Measurements from ENCODE around the gene OOSP4B. TPM values are rescaled to one million over a fixed set of nuclear protein-coding genes. Genes with fewer than 3 reads are reported as not detected.
"Not testable (repeated sequence)": the region's sequence is repeated elsewhere in the genome, so short reads cannot be mapped to it uniquely, and the experiment has no call there.

OOSP4B gene
- total RNA-seq, 4 donors from 2014 or later: not detected

DNA sequence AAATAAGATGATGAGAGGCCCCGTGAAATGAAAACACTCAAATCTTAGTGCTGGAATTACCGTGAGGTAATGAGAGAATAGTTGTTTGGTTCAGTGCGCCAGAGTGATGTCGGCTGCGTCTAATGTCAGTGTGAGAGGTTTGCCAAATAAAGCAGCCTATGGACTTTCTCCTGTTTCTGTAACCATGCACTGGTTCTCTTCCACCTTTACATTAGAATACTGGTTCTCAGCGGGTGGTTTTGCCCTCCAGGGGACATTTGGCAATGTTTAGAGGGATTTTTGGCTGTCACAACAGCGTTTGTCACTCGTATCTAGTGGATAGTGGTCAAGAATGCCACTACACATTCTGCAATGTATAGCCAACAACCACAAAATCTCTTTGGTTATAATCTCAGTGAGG lies 1.1 kb downstream of the OOSP4B start:
- DNase-seq (ENCODE audit: extremely low spot score): no peak
- Histone ChIP-seq H3K36me3 (no peaks in the 10 kb centered on the region), H3K9me3 (no peaks in the 10 kb centered on the region), H3K4me1 (no peaks in the 10 kb centered on the region), H3K4me3 (no peak overlapping the region), H3K27me3 (no peaks in the 10 kb centered on the region), H3K27ac (replicated peaks in 1 of 4) (no peak overlapping the region)
- 30% methylated on average over 8 of the region's 8 CpGs for WGBS
- TF ChIP-seq POLR2A (IDR thresholded peaks at IDR 0.05; ENCODE audit: low read depth): no peak
- TF ChIP-seq POLR2AphosphoS5 (IDR thresholded peaks at IDR 0.05): no peak
- TF ChIP-seq, protein P1, sequence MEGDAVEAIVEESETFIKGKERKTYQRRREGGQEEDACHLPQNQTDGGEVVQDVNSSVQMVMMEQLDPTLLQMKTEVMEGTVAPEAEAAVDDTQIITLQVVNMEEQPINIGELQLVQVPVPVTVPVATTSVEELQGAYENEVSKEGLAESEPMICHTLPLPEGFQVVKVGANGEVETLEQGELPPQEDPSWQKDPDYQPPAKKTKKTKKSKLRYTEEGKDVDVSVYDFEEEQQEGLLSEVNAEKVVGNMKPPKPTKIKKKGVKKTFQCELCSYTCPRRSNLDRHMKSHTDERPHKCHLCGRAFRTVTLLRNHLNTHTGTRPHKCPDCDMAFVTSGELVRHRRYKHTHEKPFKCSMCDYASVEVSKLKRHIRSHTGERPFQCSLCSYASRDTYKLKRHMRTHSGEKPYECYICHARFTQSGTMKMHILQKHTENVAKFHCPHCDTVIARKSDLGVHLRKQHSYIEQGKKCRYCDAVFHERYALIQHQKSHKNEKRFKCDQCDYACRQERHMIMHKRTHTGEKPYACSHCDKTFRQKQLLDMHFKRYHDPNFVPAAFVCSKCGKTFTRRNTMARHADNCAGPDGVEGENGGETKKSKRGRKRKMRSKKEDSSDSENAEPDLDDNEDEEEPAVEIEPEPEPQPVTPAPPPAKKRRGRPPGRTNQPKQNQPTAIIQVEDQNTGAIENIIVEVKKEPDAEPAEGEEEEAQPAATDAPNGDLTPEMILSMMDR (IDR thresholded peaks at IDR 0.05): no peak
- TF ChIP-seq EP300 (IDR thresholded peaks at IDR 0.05): no peak
- intact Hi-C loops (cut with DNase I): no loop called here

DNA sequence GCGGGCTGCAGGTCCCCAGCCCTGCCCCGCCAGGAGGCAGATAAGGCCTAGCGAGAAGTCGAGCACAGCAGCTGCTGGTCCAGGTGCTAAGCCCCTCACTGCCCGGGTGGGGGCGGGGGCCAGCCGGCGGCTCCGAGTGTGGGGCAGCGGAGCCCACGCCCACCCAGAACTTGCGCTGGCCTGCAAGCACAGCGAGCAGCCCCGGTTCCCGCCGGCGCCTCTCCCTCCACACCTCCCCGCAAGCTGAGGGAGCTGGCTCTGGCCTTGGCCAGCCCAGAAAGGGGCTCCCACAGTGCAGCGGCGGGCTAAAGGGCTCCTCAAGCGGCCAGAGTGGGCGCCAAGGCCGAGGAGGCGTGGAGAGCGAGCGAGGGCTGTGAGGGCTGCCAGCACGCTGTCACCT lies 3.4 kb downstream of the OOSP4B start:
- H3K4me1 ChIP-seq; DNase-seq (ENCODE audit: extremely low spot score); intact Hi-C loops (cut with DNase I); H3K4me3 ChIP-seq; H3K36me3 ChIP-seq; H3K9me3 ChIP-seq; H3K27ac ChIP-seq (replicated peaks in 1 of 4); H3K27me3 ChIP-seq: not testable (repeated sequence)
- whole genome bisulfite sequencing: 96% methylated on average over 10 of the region's 27 CpGs

DNA sequence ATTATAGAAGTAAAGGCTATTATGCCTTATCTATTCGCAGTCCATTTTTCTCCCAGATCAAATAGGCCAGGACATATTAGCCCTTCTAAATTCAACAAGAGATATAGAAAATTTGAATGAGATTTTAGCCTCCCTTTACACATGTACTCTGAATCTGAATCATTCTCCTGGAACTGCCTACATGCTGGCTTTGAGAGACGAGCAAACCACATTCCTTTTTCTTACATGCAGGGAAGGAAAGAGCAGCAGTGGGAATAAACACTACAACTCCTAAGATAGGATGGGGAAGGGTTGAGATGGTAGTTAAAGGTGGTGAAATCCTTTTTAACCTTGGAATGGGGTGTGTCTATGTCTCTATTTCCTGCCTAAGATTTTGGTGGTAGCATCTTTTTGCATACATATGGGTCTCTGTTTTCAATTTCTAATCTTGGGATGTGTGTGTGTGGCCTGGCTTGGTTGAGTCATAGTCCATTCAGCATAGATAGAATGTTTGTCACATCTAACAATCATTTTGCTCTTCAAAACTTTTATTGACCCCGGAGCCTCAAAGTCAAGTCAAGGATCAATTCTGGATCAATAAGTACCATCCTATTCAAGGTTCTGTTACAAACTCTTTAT lies 12.1 kb downstream of the OOSP4B start:
- 72% methylated on average over 3 of the region's 3 CpGs for WGBS
- TF ChIP-seq EP300 (IDR thresholded peaks at IDR 0.05): no peak
- H3K27me3 ChIP-seq: no peaks in the 10 kb centered on the region
- no peak for DNase-seq (ENCODE audit: extremely low spot score)
- H3K27ac ChIP-seq (replicated peaks in 1 of 4): no peak overlapping the region
- no peaks in the 10 kb centered on the region for H3K4me1 ChIP-seq
- H3K9me3 ChIP-seq: no peaks in the 10 kb centered on the region
- intact Hi-C loops (cut with DNase I): no loop called here
- H3K36me3 ChIP-seq: no peaks in the 10 kb centered on the region
- H3K4me3 ChIP-seq: no peak overlapping the region

DNA sequence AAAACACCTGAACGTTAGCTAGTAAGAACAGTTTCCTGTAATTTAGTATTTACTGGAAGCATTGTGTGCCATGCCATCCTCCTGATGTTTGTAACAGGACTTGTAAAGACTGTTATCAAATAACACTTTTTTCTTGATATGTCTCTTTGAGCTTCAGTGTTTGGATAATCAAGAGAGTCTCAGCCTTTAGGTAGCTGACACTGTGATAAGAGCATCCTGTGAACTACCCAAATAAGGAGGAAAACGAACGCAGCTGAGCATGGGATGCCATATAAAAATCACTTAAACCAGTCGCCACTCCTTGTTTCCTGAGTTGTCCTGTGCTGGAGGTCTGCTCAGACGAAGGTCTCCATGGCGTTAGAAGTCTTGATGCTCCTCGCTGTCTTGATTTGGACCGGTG lies 23.1 kb downstream of the OOSP4B start, which contains the start of gene OOSP2:
TSS of gene OOSP2 (plus strand) at position 301 of the 400 bp plus-strand sequence. CDS start at position 352, 51 bp downstream.
- DNase-seq (ENCODE audit: extremely low spot score): no peak
- 81% methylated on average over 8 of the region's 8 CpGs for WGBS
- TF ChIP-seq EP300 (IDR thresholded peaks at IDR 0.05) (no peak), POLR2AphosphoS5 (IDR thresholded peaks at IDR 0.05) (no peak), POLR2A (IDR thresholded peaks at IDR 0.05; ENCODE audit: low read depth) (no peak)
- TF ChIP-seq, protein P1 (IDR thresholded peaks at IDR 0.05): no peak
- no peaks in the 10 kb centered on the region for H3K4me1 ChIP-seq
- intact Hi-C loops (cut with DNase I): no loop called here
- H3K27me3 ChIP-seq: no peaks in the 10 kb centered on the region
- H3K27ac ChIP-seq (replicated peaks in 1 of 4): no peak within 1 kb of the TSS
- no peaks in the 10 kb centered on the region for H3K9me3 ChIP-seq
- no peaks in the 10 kb centered on the region for H3K36me3 ChIP-seq
- no peak within 1 kb of the TSS for H3K4me3 ChIP-seq

DNA sequence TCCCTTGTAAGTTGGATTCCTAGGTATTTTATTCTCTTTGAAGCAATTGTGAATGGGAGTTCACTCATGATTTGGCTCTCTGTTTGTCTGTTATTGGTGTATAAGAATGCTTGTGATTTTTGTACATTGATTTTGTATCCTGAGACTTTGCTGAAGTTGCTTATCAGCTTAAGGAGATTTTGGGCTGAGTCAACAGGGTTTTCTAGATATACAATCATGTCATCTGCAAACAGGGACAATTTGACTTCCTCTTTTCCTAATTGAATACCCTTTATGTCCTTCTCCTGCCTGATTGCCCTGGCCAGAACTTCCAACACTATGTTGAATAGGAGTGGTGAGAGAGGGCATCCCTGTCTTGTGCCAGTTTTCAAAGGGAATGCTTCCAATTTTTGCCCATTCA lies 33.4 kb downstream of the OOSP4B start:
- DNase-seq (ENCODE audit: extremely low spot score); H3K36me3 ChIP-seq; H3K27me3 ChIP-seq; H3K4me1 ChIP-seq; H3K27ac ChIP-seq (replicated peaks in 1 of 4); H3K9me3 ChIP-seq; intact Hi-C loops (cut with DNase I); H3K4me3 ChIP-seq: not testable (repeated sequence)

DNA sequence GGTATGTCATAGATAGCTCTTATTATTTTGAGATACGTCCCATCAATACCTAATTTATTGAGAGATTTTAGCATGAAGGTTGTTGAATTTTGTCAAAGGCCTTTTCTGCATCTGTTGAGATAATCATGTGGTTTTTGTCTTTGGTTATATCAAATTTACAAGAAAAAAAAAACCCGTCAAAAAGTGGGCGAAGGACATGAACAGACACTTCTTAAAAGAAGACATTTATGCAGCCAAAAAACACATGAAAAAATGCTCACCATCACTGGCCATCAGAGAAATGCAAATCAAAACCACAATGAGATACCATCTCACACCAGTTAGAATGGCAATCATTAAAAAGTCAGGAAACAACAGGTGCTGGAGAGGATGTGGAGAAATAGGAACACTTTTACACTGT lies 33.9 kb downstream of the OOSP4B start:
- H3K4me3 ChIP-seq; H3K27me3 ChIP-seq; DNase-seq (ENCODE audit: extremely low spot score); H3K27ac ChIP-seq (replicated peaks in 1 of 4); H3K4me1 ChIP-seq; H3K36me3 ChIP-seq; H3K9me3 ChIP-seq; intact Hi-C loops (cut with DNase I): not testable (repeated sequence)
- WGBS: 67% methylated on average over 3 of the region's 3 CpGs

DNA sequence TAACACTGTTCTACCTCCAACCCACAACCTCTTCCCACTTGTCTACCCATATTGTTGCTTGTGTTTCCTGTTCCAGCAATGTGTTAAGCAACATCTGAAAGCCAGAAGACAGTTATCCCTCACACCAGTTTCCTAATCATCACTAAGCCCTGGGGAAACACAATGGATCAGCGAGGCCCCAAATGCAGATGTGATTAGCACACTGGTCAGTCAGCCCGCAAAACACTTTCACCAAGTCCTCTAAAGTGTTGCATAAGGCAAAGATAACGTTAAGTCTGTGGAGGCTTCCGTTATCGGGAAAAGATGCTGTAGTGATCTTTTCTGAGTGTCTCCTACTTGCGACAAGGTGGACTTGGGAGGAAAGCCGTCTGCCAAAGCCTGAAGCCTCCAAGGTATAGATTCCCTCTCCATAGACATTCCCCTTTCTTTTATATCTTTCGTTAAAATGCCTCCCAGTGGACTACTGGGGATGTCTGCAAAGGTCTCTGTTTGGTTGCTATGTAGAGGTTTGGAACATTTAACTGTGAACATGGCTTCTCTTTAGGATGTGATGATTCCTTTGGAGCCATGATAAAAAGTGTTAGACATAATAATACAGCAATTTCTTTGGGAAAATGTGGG lies 39.5 kb downstream of the OOSP4B start, which contains the start of gene MS4A3:
TSS of gene MS4A3 (plus strand) at position 317 of the 621 bp plus-strand sequence. CDS start 4,496 bp downstream, outside the sequence.
- H3K36me3 ChIP-seq: no peaks in the 10 kb centered on the region
- WGBS: 68% methylated on average over 8 of the region's 8 CpGs
- no peak for TF ChIP-seq EP300 (IDR thresholded peaks at IDR 0.05)

More for the DNA sequence above, 39.5 kb downstream of the OOSP4B start, which contains the start of gene MS4A3:
- intact Hi-C loops (cut with DNase I): no loop called here
- no peak within 1 kb of the TSS for H3K4me3 ChIP-seq
- H3K27ac ChIP-seq (replicated peaks in 1 of 4): no peak within 1 kb of the TSS
- H3K9me3 ChIP-seq: no peaks in the 10 kb centered on the region
- DNase-seq (ENCODE audit: extremely low spot score): no peak
- H3K27me3 ChIP-seq: no peaks in the 10 kb centered on the region
- no peaks in the 10 kb centered on the region for H3K4me1 ChIP-seq
